Trophoblast cell (in vitro differentiated cells and primary cell): ENCODE measurements around the gene OSCP1.

Experiments
- DNase-seq, 2 donors: peaks; one replicate each; pipeline ENCODE4 v3.0.0-alpha.2; 2016
- H2AFZ ChIP-seq: 2 replicates; pipeline ENCODE4 v1.6.1; 2013; ENCODE audit warnings: low read length, moderate library complexity, mild to moderate bottlenecking; ENCODE audit not compliant: insufficient read depth, poor library complexity
- H2AK5ac ChIP-seq: 2 replicates; pipeline ENCODE4 v1.6.1; 2013; ENCODE audit warnings: mild to moderate bottlenecking, low read length
- H2BK120ac ChIP-seq: 2 replicates; pipeline ENCODE4 v1.6.1; 2013; ENCODE audit warnings: low read length, mild to moderate bottlenecking, moderate library complexity; ENCODE audit not compliant: insufficient read depth, poor library complexity
- H2BK12ac ChIP-seq: 2 replicates; pipeline ENCODE4 v1.6.1; 2013; ENCODE audit warnings: mild to moderate bottlenecking, low read length, moderate library complexity
- H2BK5ac ChIP-seq: 2 replicates; pipeline ENCODE4 v1.6.1; 2013; ENCODE audit warnings: low read length, low read depth, moderate library complexity, mild to moderate bottlenecking; ENCODE audit not compliant: poor library complexity
- H3K14ac ChIP-seq: 2 replicates; pipeline ENCODE4 v1.6.1; 2013; ENCODE audit warnings: mild to moderate bottlenecking, low read length
- H3K18ac ChIP-seq: 2 replicates; pipeline ENCODE4 v1.6.1; 2013; ENCODE audit warnings: mild to moderate bottlenecking, low read length
- H3K23ac ChIP-seq: 2 replicates; pipeline ENCODE4 v1.6.1; 2013; ENCODE audit warnings: low read length
- H3K27ac ChIP-seq: 2 replicates; pipeline ENCODE4 v1.5.1; 2013; ENCODE audit warnings: low read depth, mild to moderate bottlenecking, inconsistent platforms, low read length, moderate library complexity
- H3K27me3 ChIP-seq: 2 replicates; pipeline ENCODE4 v1.6.1; 2013; ENCODE audit warnings: inconsistent platforms, mild to moderate bottlenecking, low read length, moderate library complexity; ENCODE audit not compliant: insufficient read depth
- H3K36me3 ChIP-seq, 2 experiments: 1 replicate in 1 of 2; 2 replicates in 1 of 2; pipeline ENCODE4 v1.6.1; 2013; ENCODE audit warnings: low read length in 2 of 2, mild to moderate bottlenecking in 2 of 2, moderate library complexity in 1 of 2; ENCODE audit not compliant: insufficient read depth in 2 of 2, control insufficient read depth in 1 of 2
- H3K4ac ChIP-seq: 2 replicates; pipeline ENCODE4 v1.6.1; 2013; ENCODE audit warnings: low read depth, mild to moderate bottlenecking, low read length, moderate library complexity
- H3K4me1 ChIP-seq, 2 experiments: 1 replicate in 1 of 2; 2 replicates in 1 of 2; pipeline ENCODE4 v1.6.1; 2013; ENCODE audit warnings: low read length in 2 of 2, mild to moderate bottlenecking in 2 of 2, moderate library complexity in 1 of 2; ENCODE audit not compliant: insufficient read depth in 2 of 2, control insufficient read depth in 1 of 2
- H3K4me2 ChIP-seq: 2 replicates; pipeline ENCODE4 v1.6.1; 2013; ENCODE audit warnings: inconsistent platforms, mild to moderate bottlenecking, low read length, moderate library complexity
- H3K4me3 ChIP-seq: 2 replicates; pipeline ENCODE4 v1.5.1; 2013; ENCODE audit warnings: mild to moderate bottlenecking, low read depth, low read length, inconsistent platforms
- H3K79me1 ChIP-seq: one replicate; pipeline ENCODE4 v1.6.1; 2013; ENCODE audit warnings: low read length
- H3K79me2 ChIP-seq: 2 replicates; pipeline ENCODE4 v1.6.1; 2013; ENCODE audit warnings: low read length, mild to moderate bottlenecking; ENCODE audit not compliant: control insufficient read depth, insufficient read depth, poor library complexity
- H3K9ac ChIP-seq: 2 replicates; pipeline ENCODE4 v1.6.1; 2013; ENCODE audit warnings: mild to moderate bottlenecking, low read length
- H3K9me3 ChIP-seq: 2 replicates; pipeline ENCODE4 v1.6.1; 2013; ENCODE audit warnings: low read depth, mild to moderate bottlenecking, control low read depth, inconsistent platforms, low read length; ENCODE audit not compliant: insufficient read depth
- H4K12ac ChIP-seq: 2 replicates; pipeline ENCODE4 v1.6.1; 2013; ENCODE audit warnings: low read depth, mild to moderate bottlenecking, low read length, moderate library complexity
- H4K8ac ChIP-seq: 2 replicates; pipeline ENCODE4 v1.6.1; 2013; ENCODE audit warnings: low read depth, mild to moderate bottlenecking, low read length, moderate library complexity
- H4K91ac ChIP-seq: one replicate; pipeline ENCODE4 v1.6.1; 2013; ENCODE audit warnings: low read depth, mild to moderate bottlenecking, low read length, moderate library complexity
- WGBS: extraction: QIAGEN DNeasy Blood & Tissue Kit; methylation state at CpG from one replicate; pipeline ENCODE4 v1.1.7; 2013; ENCODE audit warnings: missing lambda C conversion rate; ENCODE audit not compliant: insufficient read length, insufficient coverage; ENCODE audit errors: extremely low coverage; 5-methylcytosine and 5-hydroxymethylcytosine counted together

OSCP1 gene

GRCh38 chr1:36380782-36381181 lies 69.5 kb downstream of the OSCP1 start:
- Histone ChIP-seq H3K23ac (no peak overlapping the region), H3K36me3 (peaks cover 6 to 10% of the 10 kb centered on the region in 2 experiments), H3K14ac (no peak overlapping the region), H3K9me3 (no peaks in the 10 kb centered on the region), H2BK12ac (no peak overlapping the region), H3K27ac (no peak overlapping the region), H3K4me2 (no peak overlapping the region), H3K4me1 (peaks cover 15 to 20% of the 10 kb centered on the region in 2 experiments), H2AFZ (no peak overlapping the region), H3K79me2 (peaks cover 11% of the 10 kb centered on the region), H4K12ac (no peak overlapping the region), H3K79me1 (peaks cover 5% of the 10 kb centered on the region), H3K4me3 (no peak overlapping the region), H2AK5ac (no peak overlapping the region), H3K27me3 (no peaks in the 10 kb centered on the region), H2BK120ac (no peak overlapping the region), H2BK5ac (no peak overlapping the region), H4K8ac (no peak overlapping the region), H3K9ac (no peak overlapping the region), H3K4ac (no peak overlapping the region), H4K91ac (no peak overlapping the region), H3K18ac (no peak overlapping the region)
- DNase-seq: no peak
- WGBS: no CpG with 5 or more reads among the region's 3 CpGs

- Histone ChIP-seq H3K79me2 (peaks cover 8% of the 10 kb centered on the region), H2AFZ (no peak overlapping the region), H3K79me1 (peaks cover 3% of the 10 kb centered on the region), H2BK5ac (no peak overlapping the region), H3K27ac (no peak overlapping the region), H4K8ac (no peak overlapping the region), H3K14ac (no peak overlapping the region), H2AK5ac (no peak overlapping the region), H3K4ac (no peak overlapping the region), H3K18ac (no peak overlapping the region), H3K36me3 (peaks cover 6 to 10% of the 10 kb centered on the region in 2 experiments), H3K4me3 (no peak overlapping the region), H3K4me1 (peaks cover 15 to 21% of the 10 kb centered on the region in 2 experiments), H3K9ac (no peak overlapping the region), H2BK12ac (no peak overlapping the region), H3K9me3 (no peaks in the 10 kb centered on the region), H3K27me3 (no peaks in the 10 kb centered on the region), H3K23ac (no peak overlapping the region), H4K91ac (no peak overlapping the region), H4K12ac (no peak overlapping the region), H3K4me2 (no peak overlapping the region), H2BK120ac (no peak overlapping the region)
- DNase-seq: no peak
- WGBS: no CpG with 5 or more reads among the region's 5 CpGs
Observed at GRCh38 chr1:36380143-36380619, 70.1 kb downstream of the OSCP1 start.

- Histone ChIP-seq H3K23ac (no peak overlapping the region), H3K27ac (no peak overlapping the region), H3K4me2 (no peak overlapping the region), H3K18ac (peak overlapping the region; percentile 21), H3K9me3 (no peaks in the 10 kb centered on the region), H3K36me3 (peaks cover 12 to 15% of the 10 kb centered on the region in 2 experiments), H2AFZ (no peak overlapping the region), H2BK120ac (no peak overlapping the region), H3K4me3 (no peak overlapping the region), H3K14ac (no peak overlapping the region), H3K4ac (peak overlapping the region; percentile 39), H3K79me2 (peaks cover 5% of the 10 kb centered on the region), H2AK5ac (no peak overlapping the region), H3K9ac (no peak overlapping the region), H3K4me1 (peaks cover 31 to 35% of the 10 kb centered on the region in 2 experiments), H2BK5ac (no peak overlapping the region), H3K79me1 (peaks cover 9% of the 10 kb centered on the region), H4K12ac (no peak overlapping the region), H4K8ac (no peak overlapping the region), H2BK12ac (no peak overlapping the region), H4K91ac (no peak overlapping the region), H3K27me3 (no peaks in the 10 kb centered on the region)
- WGBS: no CpG with 5 or more reads among the region's 4 CpGs
- no peak for DNase-seq
Observed at GRCh38 chr1:36377791-36378492, 72.3 kb downstream of the OSCP1 start.

- no CpG with 5 or more reads among the region's 3 CpGs for WGBS
- no peak overlapping the region for H3K9ac ChIP-seq
- peak overlapping the region; percentile 17 for H3K18ac ChIP-seq
Observed at GRCh38 chr1:36372617-36373016, 77.6 kb downstream of the OSCP1 start.

More at GRCh38 chr1:36372617-36373016, 77.6 kb downstream of the OSCP1 start:
- Histone ChIP-seq H3K4me3 (no peak overlapping the region), H2BK120ac (no peak overlapping the region), H3K4me2 (no peak overlapping the region), H2AFZ (no peak overlapping the region), H4K91ac (peak overlapping the region; percentile 4), H3K36me3 (peaks cover 13% of the 10 kb centered on the region in 2 experiments), H3K23ac (no peak overlapping the region), H2BK5ac (no peak overlapping the region), H3K79me2 (peaks cover 5% of the 10 kb centered on the region), H4K8ac (no peak overlapping the region), H3K9me3 (no peaks in the 10 kb centered on the region), H3K4me1 (peaks cover 27 to 34% of the 10 kb centered on the region in 2 experiments), H4K12ac (no peak overlapping the region), H2BK12ac (no peak overlapping the region), H3K27me3 (no peaks in the 10 kb centered on the region), H3K14ac (no peak overlapping the region), H3K27ac (peak overlapping the region; percentile 76), H3K79me1 (peaks cover 9% of the 10 kb centered on the region), H3K4ac (no peak overlapping the region), H2AK5ac (no peak overlapping the region)
- no peak for DNase-seq
